Activated naive CD4-positive, alpha-beta T cell treated with anti-CD3 and anti-CD28 coated beads for 36 hours (primary cell): Measurements from ENCODE around the gene MAPK14. TPM values are rescaled to one million over a fixed set of nuclear protein-coding genes. Genes with fewer than 3 reads are reported as not detected.
"Not testable (repeated sequence)": the region's sequence is repeated elsewhere in the genome, so short reads cannot be mapped to it uniquely, and the experiment has no call there.

Experiments
- CTCF ChIA-PET: fragments of 350-600 bp; sonication (Branson Sonifier 250); formaldehyde crosslinking; loops from one replicate; lab custom pipeline; 2021; ENCODE audit warnings: antibody characterized with exemption; lab: Charles Lee
- DNase-seq: peaks from one replicate; pipeline ENCODE4 v3.0.0-alpha.2; 2020
- H3K27ac Mint-ChIP-seq: one replicate; pipeline ENCODE4 v1.8.0; 2021; ENCODE audit warnings: mild to moderate bottlenecking, mixed read lengths
- H3K27me3 Mint-ChIP-seq: one replicate; pipeline ENCODE4 v1.8.0; 2021; ENCODE audit warnings: low read depth, mixed read lengths
- H3K36me3 Mint-ChIP-seq: one replicate; pipeline ENCODE4 v1.8.0; 2021; ENCODE audit warnings: low read depth, mixed read lengths
- H3K4me1 Mint-ChIP-seq: one replicate; pipeline ENCODE4 v1.8.0; 2021; ENCODE audit warnings: low read depth, mixed read lengths
- H3K4me3 Mint-ChIP-seq: one replicate; pipeline ENCODE4 v1.8.0; 2021; ENCODE audit warnings: mild to moderate bottlenecking, moderate library complexity, mixed read lengths
- H3K9me3 Mint-ChIP-seq: one replicate; pipeline ENCODE4 v1.8.0; 2021; ENCODE audit warnings: mixed read lengths
- intact Hi-C: fragments of 100-400 bp; cut with micrococcal nuclease; formaldehyde crosslinking; loops from one replicate; pipeline ENCODE4 v1.15.1; 2023
- total RNA-seq, 2 experiments: library from RNA; stranded (reverse); gene quantifications; one replicate each; pipeline ENCODE4 v1.2.3, GENCODE V29; 2021

The MAPK14 gene
- total RNA-seq: 10 to 100 TPM; 39.9 to 40.3 TPM

DNA sequence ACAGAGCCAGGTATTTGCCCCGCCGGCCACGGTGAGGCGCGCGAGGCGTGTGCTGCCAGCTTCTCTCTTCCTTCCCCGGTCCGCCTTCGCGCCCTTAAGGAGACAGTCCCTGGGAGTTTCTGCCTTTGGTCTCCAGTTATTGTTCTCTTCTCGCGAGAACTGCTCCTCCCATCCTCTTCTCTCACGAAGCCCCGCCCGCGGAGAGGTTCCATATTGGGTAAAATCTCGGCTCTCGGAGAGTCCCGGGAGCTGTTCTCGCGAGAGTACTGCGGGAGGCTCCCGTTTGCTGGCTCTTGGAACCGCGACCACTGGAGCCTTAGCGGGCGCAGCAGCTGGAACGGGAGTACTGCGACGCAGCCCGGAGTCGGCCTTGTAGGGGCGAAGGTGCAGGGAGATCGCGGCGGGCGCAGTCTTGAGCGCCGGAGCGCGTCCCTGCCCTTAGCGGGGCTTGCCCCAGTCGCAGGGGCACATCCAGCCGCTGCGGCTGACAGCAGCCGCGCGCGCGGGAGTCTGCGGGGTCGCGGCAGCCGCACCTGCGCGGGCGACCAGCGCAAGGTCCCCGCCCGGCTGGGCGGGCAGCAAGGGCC is at the start of gene MAPK14:
MAPK14 (plus strand) TSS at position 308 of the 587 bp plus-strand sequence. CDS start 350 bp downstream, outside the sequence.
- intact Hi-C loops: loop anchor here (1.0 to 5.0 kb wide), 10 partner anchors 68 to 565 kb away; partner anchors contain the start of genes KCTD20, PXT1, SRPK1 and SRSF3
- peaks cover 33% of the 10 kb centered on the region for H3K4me1 Mint-ChIP-seq
- CTCF ChIA-PET: interaction anchor here (0.6 to 7.0 kb wide), 19 partner anchors 11 to 331 kb away, joined by 3 to 135 read pairs (median 4); no protein-coding TSS in a partner anchor
- H3K27me3 Mint-ChIP-seq: peaks cover 19% of the 10 kb centered on the region
- H3K4me3 Mint-ChIP-seq: peak within 1 kb of the TSS; percentile 93
- no peaks in the 10 kb centered on the region for H3K9me3 Mint-ChIP-seq
- peaks cover 9% of the 10 kb centered on the region for H3K36me3 Mint-ChIP-seq
- H3K27ac Mint-ChIP-seq: peak within 1 kb of the TSS; percentile 93
- peak; percentile 100 for DNase-seq

GRCh38 chr6:35980126-35980525 is 47.5 kb upstream of the MAPK14 start:
- DNase-seq, H3K9me3 Mint-ChIP-seq, H3K27ac Mint-ChIP-seq, intact Hi-C loops, CTCF ChIA-PET, H3K4me3 Mint-ChIP-seq, H3K36me3 Mint-ChIP-seq, H3K4me1 Mint-ChIP-seq, H3K27me3 Mint-ChIP-seq: not testable (repeated sequence)

- Mint-ChIP-seq H3K36me3 (no peaks in the 10 kb centered on the region), H3K27me3 (no peaks in the 10 kb centered on the region), H3K9me3 (no peaks in the 10 kb centered on the region), H3K4me3 (no peak overlapping the region), H3K27ac (no peak overlapping the region), H3K4me1 (no peaks in the 10 kb centered on the region)
- DNase-seq: no peak
- CTCF ChIA-PET: no interaction called here
- intact Hi-C loops: no loop called here
These were observed 46.5 kb upstream of the MAPK14 start for GRCh38 chr6:35980991-35981645.

GRCh38 chr6:35984701-35985100 is 42.9 kb upstream of the MAPK14 start:
- intact Hi-C loops: no loop called here
- no peak overlapping the region for H3K4me3 Mint-ChIP-seq
- CTCF ChIA-PET: no interaction called here
- H3K36me3 Mint-ChIP-seq: no peaks in the 10 kb centered on the region
- H3K9me3 Mint-ChIP-seq: no peaks in the 10 kb centered on the region
- no peak for DNase-seq
- H3K4me1 Mint-ChIP-seq: no peaks in the 10 kb centered on the region
- no peak overlapping the region for H3K27ac Mint-ChIP-seq
- no peaks in the 10 kb centered on the region for H3K27me3 Mint-ChIP-seq

DNA sequence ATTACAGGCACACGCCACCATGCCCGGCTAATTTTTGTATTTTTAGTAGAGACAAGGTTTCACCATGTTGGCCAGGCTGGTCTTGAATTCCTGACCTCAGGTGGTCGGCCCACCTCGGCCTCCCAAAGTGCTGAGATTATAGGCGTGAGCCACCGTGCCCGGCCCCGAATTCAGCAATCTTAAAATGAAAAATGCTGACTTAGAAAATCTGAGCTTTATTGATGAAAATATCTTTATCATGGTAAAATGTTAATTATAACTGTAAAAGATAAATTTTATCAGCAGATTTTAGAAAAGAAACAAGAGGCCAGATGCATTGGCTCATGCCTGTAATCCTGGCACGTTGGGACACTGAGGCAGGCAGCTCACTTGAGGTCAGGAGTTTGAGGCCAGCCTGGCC is 39.6 kb upstream of the MAPK14 start:
- not testable (repeated sequence) for H3K36me3 Mint-ChIP-seq, H3K4me1 Mint-ChIP-seq

DNA sequence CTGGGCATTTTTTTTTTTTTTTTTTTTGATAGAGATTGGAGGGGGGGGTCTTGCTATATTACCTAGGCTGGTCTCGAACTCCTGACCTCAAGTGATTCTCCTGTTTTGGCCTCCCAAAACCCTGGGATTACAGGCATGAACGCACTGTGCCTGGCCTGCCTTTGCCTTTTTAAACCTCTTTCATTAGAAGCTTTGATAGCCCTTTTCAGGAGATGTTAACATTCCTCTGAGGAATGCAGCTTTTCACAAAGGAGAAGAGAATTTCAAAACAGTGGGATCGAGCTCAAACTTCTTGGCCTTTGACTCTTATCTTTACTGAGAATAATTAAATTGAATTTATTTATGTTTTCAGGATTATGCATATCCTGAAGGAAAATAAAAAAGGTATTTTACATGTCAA is 34.5 kb upstream of the MAPK14 start:
- intact Hi-C loops: no loop called here
- H3K4me1 Mint-ChIP-seq: no peaks in the 10 kb centered on the region
- no peak for DNase-seq
- H3K27ac Mint-ChIP-seq: no peak overlapping the region
- no peaks in the 10 kb centered on the region for H3K36me3 Mint-ChIP-seq
- no peaks in the 10 kb centered on the region for H3K27me3 Mint-ChIP-seq
- H3K9me3 Mint-ChIP-seq: no peaks in the 10 kb centered on the region
- CTCF ChIA-PET: interaction anchor here (0.6 to 0.7 kb wide), 2 partner anchors 40 to 645 kb away, joined by 3 to 4 read pairs; no protein-coding TSS in a partner anchor
- H3K4me3 Mint-ChIP-seq: no peak overlapping the region

More for the DNA sequence above, 39.6 kb upstream of the MAPK14 start:
- DNase-seq, H3K27me3 Mint-ChIP-seq, intact Hi-C loops, H3K9me3 Mint-ChIP-seq, H3K4me3 Mint-ChIP-seq, H3K27ac Mint-ChIP-seq: not testable (repeated sequence)
- CTCF ChIA-PET: interaction anchor here (0.7 to 1.1 kb wide), 2 partner anchors 107 to 396 kb away, joined by 3 to 4 read pairs; no protein-coding TSS in a partner anchor

DNA sequence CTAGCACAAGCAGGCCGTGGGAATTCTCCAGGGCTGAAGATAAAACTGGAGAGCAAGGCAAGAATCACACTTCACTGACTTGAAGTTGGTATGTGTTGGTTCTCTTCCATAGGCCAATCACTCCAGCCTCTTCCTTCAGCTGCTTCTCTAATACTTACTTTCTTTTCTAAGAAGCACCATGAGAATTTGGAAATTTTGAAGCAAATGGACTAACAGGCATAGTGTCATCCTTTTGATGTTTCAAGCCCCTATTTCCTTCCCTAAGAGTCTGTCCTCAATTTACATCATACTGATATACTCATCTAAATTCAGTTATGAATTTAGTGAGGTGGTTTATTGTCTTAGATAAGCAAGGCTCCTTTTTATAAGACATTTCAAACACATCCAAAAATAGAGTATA is 27.2 kb upstream of the MAPK14 start:
- no peaks in the 10 kb centered on the region for H3K36me3 Mint-ChIP-seq
- CTCF ChIA-PET: interaction anchor here (0.6 to 0.9 kb wide), 2 partner anchors 126 to 245 kb away, joined by 3 read pairs; no protein-coding TSS in a partner anchor
- no peak overlapping the region for H3K27ac Mint-ChIP-seq
- DNase-seq: no peak
- peaks cover 2% of the 10 kb centered on the region for H3K27me3 Mint-ChIP-seq
- intact Hi-C loops: no loop called here
- H3K4me1 Mint-ChIP-seq: no peaks in the 10 kb centered on the region
- H3K4me3 Mint-ChIP-seq: no peak overlapping the region
- H3K9me3 Mint-ChIP-seq: no peaks in the 10 kb centered on the region

GRCh38 chr6:36015666-36016065 is 11.9 kb upstream of the MAPK14 start:
- intact Hi-C loops: no loop called here
- no peak overlapping the region for H3K4me3 Mint-ChIP-seq
- no peaks in the 10 kb centered on the region for H3K4me1 Mint-ChIP-seq
- H3K9me3 Mint-ChIP-seq: no peaks in the 10 kb centered on the region
- no peak for DNase-seq
- H3K27me3 Mint-ChIP-seq: no peaks in the 10 kb centered on the region
- CTCF ChIA-PET: no interaction called here
- H3K36me3 Mint-ChIP-seq: no peaks in the 10 kb centered on the region
- no peak overlapping the region for H3K27ac Mint-ChIP-seq

GRCh38 chr6:36018339-36018738 is 9.3 kb upstream of the MAPK14 start:
- no peak overlapping the region for H3K4me3 Mint-ChIP-seq
- no peaks in the 10 kb centered on the region for H3K36me3 Mint-ChIP-seq
- DNase-seq: no peak
- no peaks in the 10 kb centered on the region for H3K9me3 Mint-ChIP-seq
- H3K4me1 Mint-ChIP-seq: no peaks in the 10 kb centered on the region
- intact Hi-C loops: no loop called here
- peaks cover 4% of the 10 kb centered on the region for H3K27me3 Mint-ChIP-seq
- no peak overlapping the region for H3K27ac Mint-ChIP-seq
- CTCF ChIA-PET: no interaction called here

DNA sequence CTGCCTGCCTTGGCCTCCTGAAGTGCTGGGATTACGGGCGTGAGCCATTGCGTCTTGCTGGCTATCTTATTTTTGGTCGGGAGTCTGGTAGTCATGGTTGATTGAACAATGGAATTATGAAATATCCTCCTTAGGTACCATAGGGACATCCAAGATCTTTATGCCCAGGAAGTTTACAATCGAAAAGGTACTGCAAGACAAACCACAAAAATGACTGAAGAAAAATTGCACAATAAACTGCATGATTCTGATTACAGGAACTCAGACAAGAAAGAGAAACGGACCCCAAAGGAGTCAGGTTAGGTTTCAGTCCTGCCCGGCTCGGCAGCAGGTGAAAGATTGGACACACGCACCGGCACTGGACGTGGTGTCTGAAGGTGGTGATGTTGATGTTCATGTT is 8.4 kb upstream of the MAPK14 start:
- Mint-ChIP-seq H3K4me1 (peaks cover 5% of the 10 kb centered on the region), H3K27me3 (peaks cover 11% of the 10 kb centered on the region), H3K27ac (no peak overlapping the region), H3K4me3 (no peak overlapping the region), H3K9me3 (no peaks in the 10 kb centered on the region), H3K36me3 (no peaks in the 10 kb centered on the region)
- intact Hi-C loops: no loop called here
- CTCF ChIA-PET: no interaction called here
- no peak for DNase-seq

DNA sequence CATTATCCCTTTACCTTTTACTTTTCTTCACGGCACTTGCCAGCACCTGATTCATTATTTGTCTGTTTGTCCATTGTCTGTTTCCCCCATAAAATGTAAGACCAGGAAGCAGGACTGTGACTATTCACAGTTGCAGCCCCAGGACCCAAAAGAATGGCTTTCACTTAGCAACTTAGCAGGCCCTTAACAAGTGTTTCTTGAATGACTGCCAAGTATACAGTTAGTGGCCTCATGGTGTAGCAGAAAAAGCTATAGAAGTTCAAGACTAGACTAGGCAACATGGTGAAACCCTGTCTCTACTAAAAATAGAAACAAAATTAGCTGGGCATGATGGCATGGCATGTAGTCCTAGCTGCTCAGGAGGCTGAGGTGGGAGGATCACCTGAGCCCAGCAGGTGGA is 7.5 kb upstream of the MAPK14 start:
- intact Hi-C loops: no loop called here
- Mint-ChIP-seq H3K36me3 (no peaks in the 10 kb centered on the region), H3K9me3 (no peaks in the 10 kb centered on the region), H3K4me1 (peaks cover 5% of the 10 kb centered on the region), H3K4me3 (no peak overlapping the region), H3K27ac (no peak overlapping the region), H3K27me3 (peaks cover 18% of the 10 kb centered on the region)
- CTCF ChIA-PET: no interaction called here
- no peak for DNase-seq

GRCh38 chr6:36023996-36024795 is 3.4 kb upstream of the MAPK14 start, which contains the start of gene SLC26A8:
Gene SLC26A8 (minus strand): TSS chr6:36024641. CDS start chr6:36019707, 4,934 bp downstream.
- H3K4me1 Mint-ChIP-seq: peaks cover 8% of the 10 kb centered on the region
- peaks cover 23% of the 10 kb centered on the region for H3K27me3 Mint-ChIP-seq
- intact Hi-C loops: no loop called here
- CTCF ChIA-PET: interaction anchor here (1.0 kb wide), 1 partner anchor 71 kb away, joined by 5 read pairs; no protein-coding TSS in a partner anchor
- no peaks in the 10 kb centered on the region for H3K9me3 Mint-ChIP-seq
- H3K36me3 Mint-ChIP-seq: peaks cover 5% of the 10 kb centered on the region
- no peak within 1 kb of the TSS for H3K27ac Mint-ChIP-seq
- no peak for DNase-seq
- no peak within 1 kb of the TSS for H3K4me3 Mint-ChIP-seq
